Measurements from ENCODE around the gene METTL21A. TPM values are rescaled to one million over a fixed set of nuclear protein-coding genes. Genes with fewer than 3 reads are reported as not detected.
A peak's percentile ranks its signal among the peaks of the same experiment; 100 is the strongest.
"Not testable (repeated sequence)": the region's sequence is repeated elsewhere in the genome, so short reads cannot be mapped to it uniquely, and the experiment has no call there.

Gene METTL21A
- total RNA-seq (10 to 100 TPM; 29.6 to 29.9 TPM), polyA plus RNA-seq (10 to 100 TPM; 34.2 to 50.4 (median 39.4) TPM), total RNA-seq (16.7 to 40.5 (median 27.0) reads per million in 6 experiments)

DNA sequence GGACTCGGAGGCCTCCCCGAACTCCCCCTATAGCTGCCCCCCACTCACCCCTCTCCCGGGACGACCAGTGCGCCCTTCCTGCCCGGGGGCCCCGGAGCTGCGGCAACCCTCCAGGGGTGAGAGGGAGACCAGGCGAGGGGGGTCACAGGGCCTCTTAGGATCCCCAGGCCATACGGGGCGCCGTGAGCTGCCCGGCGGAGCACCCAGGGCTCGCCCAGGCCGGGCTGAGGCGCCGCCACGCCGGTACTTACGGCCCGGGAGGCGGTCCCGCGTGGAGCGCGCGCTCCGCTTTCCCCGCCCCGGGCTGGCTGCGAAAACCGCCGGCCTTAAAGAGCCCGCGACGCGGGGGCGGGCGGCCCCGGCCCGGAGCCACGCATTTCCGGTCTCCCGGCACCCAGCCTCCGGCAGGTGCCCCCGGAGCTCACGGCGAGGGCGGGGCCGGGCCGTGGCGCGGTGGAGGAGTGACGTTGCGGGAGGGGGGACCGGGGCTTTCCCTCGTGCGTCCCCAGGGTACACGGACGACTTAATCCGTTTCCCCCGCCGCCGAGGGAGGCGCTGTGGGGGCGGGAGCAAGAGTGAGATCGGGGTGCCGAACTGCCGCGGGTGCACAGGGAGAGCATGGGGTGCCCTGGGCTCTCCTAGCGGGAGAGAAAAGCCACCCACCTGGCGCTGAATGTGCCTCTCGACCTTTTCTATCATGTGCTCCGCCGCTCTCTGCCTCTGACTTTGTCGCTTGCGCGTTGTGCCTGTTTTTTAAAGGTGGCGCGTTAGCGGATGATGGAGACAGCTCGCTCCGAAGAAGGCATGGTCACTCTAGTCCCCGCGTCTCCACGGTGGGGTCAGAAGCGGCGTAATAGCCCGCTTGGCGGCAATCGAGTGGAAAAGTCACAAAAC lies at the start of gene METTL21A:
Gene METTL21A (minus strand): TSS at position 381 of the 894 bp plus-strand sequence. CDS start 1,019 bp downstream, outside the sequence.
- ATAC-seq = peak; percentile 73 to 79
- DNase-seq = peak; percentile 89 to 96 (median 94)
- H3K36me3 Mint-ChIP-seq = peaks cover 4 to 35% (median 10%) of the 10 kb centered on the region in 3 donors
- POLR2A ChIA-PET = interaction anchor here (0.6 to 6.0 kb wide), 25 partner anchors 11 to 860 kb away, joined by 3 to 115 read pairs (median 5); partner anchors contain the start of genes CCNYL1, CREB1, FASTKD2 and KLF7
- H3K9me3 Mint-ChIP-seq = no peaks in the 10 kb centered on the region
- H3K27me3 Mint-ChIP-seq = no peaks in the 10 kb centered on the region
- H3K4me3 Mint-ChIP-seq = peak within 1 kb of the TSS; percentile 83 to 96 (median 94)
- H3K4me1 Mint-ChIP-seq = peaks cover 19 to 50% (median 46%) of the 10 kb centered on the region in 4 donors
- H3K27ac Mint-ChIP-seq = peak within 1 kb of the TSS; percentile 23 to 98 (median 97)

DNA sequence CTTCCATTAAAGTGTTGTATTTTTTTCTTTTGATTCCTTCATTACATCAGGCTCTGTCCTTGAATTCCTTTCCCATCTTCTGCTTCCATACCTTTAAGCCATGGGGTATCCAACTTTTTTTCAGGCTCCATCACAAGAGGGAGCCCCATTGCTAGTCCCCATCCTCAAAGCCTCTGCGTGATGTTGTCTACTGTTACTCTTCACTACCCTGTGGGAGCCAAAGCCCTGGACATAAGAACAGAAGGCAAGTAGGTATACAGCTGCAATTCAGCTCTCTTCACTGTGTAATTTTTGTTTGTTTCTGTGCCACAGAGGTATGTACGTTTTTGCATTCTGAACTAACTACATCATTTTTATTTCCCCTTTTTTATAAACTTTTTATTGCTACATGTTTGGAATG lies 49.6 kb upstream of the METTL21A start:
- ATAC-seq (no peak), DNase-seq (no peak)
- Mint-ChIP-seq H3K27ac (no peak overlapping the region), H3K36me3 (peaks cover 0 to 3% (median 0%) of the 10 kb centered on the region in 3 donors), H3K9me3 (no peaks in the 10 kb centered on the region), H3K4me1 (no peaks in the 10 kb centered on the region), H3K27me3 (peaks cover 6 to 16% (median 12%) of the 10 kb centered on the region in 5 donors), H3K4me3 (no peak overlapping the region)
- POLR2A ChIA-PET = no interaction called here

DNA sequence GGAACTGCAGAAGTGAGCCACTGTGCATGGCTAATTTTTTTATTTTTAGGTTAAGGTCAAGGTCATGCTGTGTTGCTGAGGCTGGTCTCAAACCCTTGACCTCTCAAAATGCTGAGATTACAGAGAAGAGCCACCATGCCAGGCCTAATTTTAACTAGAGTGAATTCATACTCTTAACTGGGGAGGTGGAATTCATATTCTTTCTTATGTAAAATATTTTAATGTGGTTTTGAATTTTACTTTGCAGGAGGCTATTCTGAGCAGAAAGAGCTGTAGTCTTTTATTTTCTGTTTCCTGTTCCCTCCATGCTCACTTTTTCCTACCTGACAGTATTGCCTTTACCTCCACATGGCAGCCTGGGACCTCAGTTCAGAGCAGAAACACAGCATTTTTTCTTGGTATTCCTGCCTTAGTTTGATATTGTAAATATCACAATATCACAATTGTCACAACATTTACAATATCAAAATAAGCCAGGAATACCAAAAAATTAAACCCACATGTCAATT lies 49.1 kb upstream of the METTL21A start:
- H3K4me3 Mint-ChIP-seq = no peak overlapping the region

DNA sequence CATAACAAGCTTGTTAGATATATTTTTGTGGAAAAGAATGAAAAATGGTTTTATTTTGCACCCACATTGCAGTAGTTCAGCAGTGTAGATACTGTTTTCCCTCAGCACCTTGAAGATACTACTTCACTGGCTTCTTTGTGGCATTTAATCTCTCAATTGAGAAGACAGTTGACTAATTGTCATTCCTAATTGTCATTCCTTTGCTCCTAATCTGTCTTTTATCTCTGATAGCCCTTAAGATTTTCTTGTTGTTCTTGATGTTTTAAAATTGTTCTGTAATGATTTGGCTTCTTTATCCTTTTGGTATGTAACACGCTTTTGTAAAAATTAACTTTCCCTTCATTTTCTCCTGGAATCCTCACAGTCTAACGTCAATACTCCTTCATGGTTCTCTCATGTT lies 48.2 kb upstream of the METTL21A start:
- Mint-ChIP-seq H3K36me3 (peaks cover 0 to 3% (median 0%) of the 10 kb centered on the region in 3 donors), H3K9me3 (no peaks in the 10 kb centered on the region), H3K27ac (no peak overlapping the region), H3K27me3 (peaks cover 0 to 8% (median 2%) of the 10 kb centered on the region in 5 donors), H3K4me3 (no peak overlapping the region), H3K4me1 (peaks cover 0 to 3% (median 0%) of the 10 kb centered on the region in 4 donors)
- no peak for ATAC-seq
- DNase-seq = no peak
- POLR2A ChIA-PET = no interaction called here

More for the DNA sequence above, 49.1 kb upstream of the METTL21A start:
- Mint-ChIP-seq H3K27ac (no peak overlapping the region), H3K27me3 (peaks cover 2 to 11% (median 10%) of the 10 kb centered on the region in 5 donors), H3K36me3 (peaks cover 0 to 3% (median 0%) of the 10 kb centered on the region in 3 donors), H3K9me3 (no peaks in the 10 kb centered on the region), H3K4me1 (no peaks in the 10 kb centered on the region)
- no peak for DNase-seq
- POLR2A ChIA-PET = no interaction called here
- no peak for ATAC-seq

DNA sequence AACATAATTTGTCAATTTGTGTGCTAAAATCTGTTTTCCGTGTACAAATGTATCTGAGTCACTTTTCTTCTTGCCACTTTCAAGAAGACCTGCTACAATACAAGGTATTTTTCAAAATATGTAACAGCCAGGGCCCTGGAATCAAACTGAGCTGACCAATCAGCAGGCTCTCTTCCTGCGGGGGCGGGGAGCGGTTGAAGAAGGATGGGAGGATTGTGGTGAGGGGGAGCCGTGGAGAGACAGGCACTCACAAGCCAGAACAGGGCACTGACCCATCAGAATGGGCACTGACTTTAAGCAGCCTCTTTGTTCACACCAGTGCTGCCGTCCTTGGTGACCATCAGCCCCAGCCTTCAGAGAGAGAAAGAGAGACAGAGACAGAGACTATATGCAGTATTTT lies 45.7 kb upstream of the METTL21A start:
- POLR2A ChIA-PET = no interaction called here
- peaks cover 0 to 3% (median 0%) of the 10 kb centered on the region in 3 donors for H3K36me3 Mint-ChIP-seq
- no peak for DNase-seq
- H3K4me1 Mint-ChIP-seq = peaks cover 0 to 12% (median 0%) of the 10 kb centered on the region in 4 donors
- no peak for ATAC-seq
- H3K27ac Mint-ChIP-seq = no peak overlapping the region
- H3K9me3 Mint-ChIP-seq = no peaks in the 10 kb centered on the region
- H3K4me3 Mint-ChIP-seq = no peak overlapping the region
- no peaks in the 10 kb centered on the region for H3K27me3 Mint-ChIP-seq

DNA sequence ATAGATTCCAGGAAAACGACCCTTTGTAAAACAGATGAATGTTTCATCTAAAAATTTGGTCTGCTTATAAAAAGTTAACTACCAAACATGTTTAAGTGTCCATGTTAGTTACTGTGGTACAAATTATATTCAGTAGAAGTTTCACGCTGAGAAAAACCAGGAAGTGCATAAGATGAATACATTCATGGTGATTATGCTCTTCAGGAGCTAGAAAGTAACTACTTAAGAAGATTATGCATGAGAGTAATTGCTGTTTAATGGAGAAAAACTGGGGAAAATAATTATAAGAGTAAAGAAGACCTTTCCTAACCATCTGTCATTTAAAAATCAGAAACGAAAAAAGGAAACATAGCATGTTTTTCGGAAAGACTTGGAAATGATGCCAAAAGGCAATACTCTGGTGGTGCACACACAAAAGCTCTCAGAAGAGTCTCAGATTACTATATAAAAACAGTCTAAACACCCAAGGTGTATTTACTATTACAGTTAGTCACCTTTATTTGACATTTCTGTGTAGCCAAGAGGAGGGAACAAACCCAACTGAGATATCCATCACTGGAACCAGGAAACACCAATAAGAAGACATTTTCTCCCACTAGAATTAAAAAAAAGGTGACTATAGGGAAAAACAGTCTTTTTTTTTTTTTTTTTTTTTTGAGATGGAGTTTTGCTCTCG lies 38.8 kb upstream of the METTL21A start:
- ATAC-seq (no peak), DNase-seq (no peak)
- POLR2A ChIA-PET = interaction anchor here (0.7 kb wide), 1 partner anchor 116 kb away, joined by 6 read pairs; no protein-coding TSS in a partner anchor
- H3K4me3 Mint-ChIP-seq = no peak overlapping the region
- no peaks in the 10 kb centered on the region for H3K27me3 Mint-ChIP-seq
- H3K9me3 Mint-ChIP-seq = no peaks in the 10 kb centered on the region
- H3K27ac Mint-ChIP-seq = no peak overlapping the region
- no peaks in the 10 kb centered on the region for H3K36me3 Mint-ChIP-seq
- peaks cover 0 to 28% (median 0%) of the 10 kb centered on the region in 4 donors for H3K4me1 Mint-ChIP-seq

DNA sequence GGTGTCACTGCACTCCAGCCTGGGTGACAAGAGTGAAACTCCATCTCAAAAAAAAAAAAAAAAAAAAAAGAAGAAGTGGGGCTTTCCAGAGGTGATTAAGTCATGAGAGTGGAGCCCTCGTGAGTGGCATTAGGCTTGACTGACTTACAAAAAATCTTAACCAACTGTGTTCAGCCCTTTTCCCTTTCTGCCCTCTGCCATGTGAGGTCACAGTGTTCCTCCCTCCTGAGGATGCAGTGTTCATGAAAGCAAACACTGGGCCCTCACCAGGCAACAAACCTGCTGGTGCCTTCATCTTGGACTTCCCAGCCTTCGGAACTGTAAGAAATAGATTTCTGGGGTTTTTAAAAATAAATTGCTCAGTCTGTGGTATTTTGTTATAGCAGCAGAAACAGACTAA lies 37.0 kb upstream of the METTL21A start:
- no peaks in the 10 kb centered on the region for H3K36me3 Mint-ChIP-seq
- H3K4me1 Mint-ChIP-seq = peaks cover 0 to 25% (median 0%) of the 10 kb centered on the region in 4 donors
- ATAC-seq (peak in 1 of 2 donors; percentile 46), DNase-seq (peak in 1 of 10 donors; percentile 15)
- H3K27ac Mint-ChIP-seq = peak overlapping the region in 3 of 10 donors; percentile 62 to 83 (median 67)
- no peaks in the 10 kb centered on the region for H3K9me3 Mint-ChIP-seq
- peak overlapping the region in 1 of 10 donors; percentile 55 for H3K4me3 Mint-ChIP-seq
- H3K27me3 Mint-ChIP-seq = no peaks in the 10 kb centered on the region
- POLR2A ChIA-PET = no interaction called here

DNA sequence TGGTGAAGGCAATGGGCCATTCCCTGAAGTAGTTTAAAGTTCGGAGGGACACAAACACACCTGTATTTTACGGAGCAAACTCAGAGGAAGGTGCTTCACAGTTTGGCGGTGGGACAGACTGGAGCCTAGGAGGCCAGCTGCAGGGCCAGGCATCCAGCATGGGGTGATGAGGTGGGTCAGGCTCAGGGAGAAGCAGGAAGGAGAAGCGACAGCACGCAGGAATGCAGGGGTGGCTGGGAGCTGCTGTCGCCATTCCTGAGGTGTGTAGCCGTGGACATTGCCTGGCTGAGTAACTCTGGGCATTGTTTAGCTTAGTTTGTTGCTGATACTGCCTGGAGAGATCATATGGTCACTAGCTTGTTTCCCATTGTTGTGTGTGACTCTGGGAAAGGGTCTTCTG lies 35.8 kb upstream of the METTL21A start:
- Mint-ChIP-seq H3K4me1 (peaks cover 0 to 19% (median 0%) of the 10 kb centered on the region in 4 donors), H3K4me3 (no peak overlapping the region), H3K27ac (no peak overlapping the region), H3K27me3 (no peaks in the 10 kb centered on the region), H3K36me3 (no peaks in the 10 kb centered on the region), H3K9me3 (no peaks in the 10 kb centered on the region)
- POLR2A ChIA-PET = no interaction called here
- ATAC-seq (no peak), DNase-seq (no peak)

DNA sequence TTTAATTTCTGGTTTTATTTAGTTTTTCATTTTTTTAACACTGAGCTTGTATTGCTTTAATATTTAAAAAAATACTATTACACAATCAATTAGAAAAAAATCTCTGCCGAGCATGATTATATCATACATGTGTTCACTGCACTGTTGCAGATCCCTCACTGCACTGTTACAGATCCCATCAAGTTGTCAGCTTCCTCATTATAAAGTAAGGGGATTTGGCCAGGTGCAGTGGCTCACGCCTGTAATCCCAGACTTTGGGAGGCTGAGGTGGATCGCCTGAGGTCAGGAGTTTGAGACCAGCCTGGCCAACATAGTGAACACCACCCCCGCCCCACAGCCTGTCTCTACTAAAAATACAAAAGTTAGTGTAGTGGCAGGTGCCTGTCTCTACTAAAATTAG lies 33.0 kb upstream of the METTL21A start:
- Mint-ChIP-seq H3K27ac (no peak overlapping the region), H3K36me3 (no peaks in the 10 kb centered on the region), H3K4me3 (no peak overlapping the region), H3K9me3 (no peaks in the 10 kb centered on the region), H3K4me1 (peaks cover 0 to 10% (median 0%) of the 10 kb centered on the region in 4 donors), H3K27me3 (no peaks in the 10 kb centered on the region)
- POLR2A ChIA-PET = no interaction called here
- no peak for DNase-seq
- no peak for ATAC-seq

DNA sequence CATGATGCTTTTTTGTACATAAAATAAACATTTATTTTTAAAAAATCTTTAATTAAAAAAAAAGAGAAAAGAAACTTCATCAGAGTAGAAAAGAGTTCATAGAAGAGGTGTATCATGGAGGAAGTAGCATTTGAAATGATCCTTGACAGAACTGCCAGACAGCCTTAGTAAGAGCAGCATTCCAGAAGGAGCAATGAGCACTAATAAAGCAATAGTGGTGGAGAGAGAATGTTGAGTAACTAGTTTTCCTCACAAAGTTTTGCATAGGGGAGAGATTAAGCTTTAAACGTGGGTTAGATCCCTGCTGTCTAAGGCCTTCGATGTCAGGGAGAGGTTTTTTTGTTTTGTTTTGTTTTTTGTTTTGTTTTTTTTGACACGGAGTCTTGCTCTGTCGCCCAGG lies 29.8 kb upstream of the METTL21A start:
- Mint-ChIP-seq H3K9me3 (no peaks in the 10 kb centered on the region), H3K27ac (no peak overlapping the region), H3K4me3 (no peak overlapping the region), H3K36me3 (no peaks in the 10 kb centered on the region), H3K27me3 (no peaks in the 10 kb centered on the region), H3K4me1 (no peaks in the 10 kb centered on the region)
- POLR2A ChIA-PET = no interaction called here
- ATAC-seq (no peak), DNase-seq (no peak)

DNA sequence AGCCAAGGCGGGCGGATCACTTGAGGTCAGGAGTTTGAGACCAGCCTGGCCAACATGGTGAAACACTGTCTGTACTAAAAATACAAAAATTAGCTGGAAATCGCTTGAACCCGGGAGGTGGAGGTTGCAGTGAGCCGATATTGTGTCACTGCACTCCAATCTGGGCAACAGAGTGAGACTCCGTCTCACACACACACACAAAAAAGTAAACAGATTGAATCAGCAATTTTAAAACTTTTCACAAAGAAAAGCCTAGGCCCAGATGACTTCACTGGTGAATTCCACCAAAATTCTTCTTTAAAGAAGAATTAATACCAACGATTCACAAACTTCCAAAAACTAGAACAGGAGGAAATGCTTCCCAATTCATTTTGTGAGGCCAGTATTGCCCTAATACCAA lies 21.4 kb upstream of the METTL21A start:
- H3K36me3 Mint-ChIP-seq, H3K4me1 Mint-ChIP-seq, ATAC-seq, DNase-seq, H3K4me3 Mint-ChIP-seq, H3K9me3 Mint-ChIP-seq, H3K27me3 Mint-ChIP-seq: not testable (repeated sequence)
- H3K27ac Mint-ChIP-seq = peak overlapping the region in 1 of 10 donors; percentile 17
- POLR2A ChIA-PET = interaction anchor here (0.6 kb wide), 1 partner anchor 61 kb away, joined by 3 read pairs; no protein-coding TSS in a partner anchor

DNA sequence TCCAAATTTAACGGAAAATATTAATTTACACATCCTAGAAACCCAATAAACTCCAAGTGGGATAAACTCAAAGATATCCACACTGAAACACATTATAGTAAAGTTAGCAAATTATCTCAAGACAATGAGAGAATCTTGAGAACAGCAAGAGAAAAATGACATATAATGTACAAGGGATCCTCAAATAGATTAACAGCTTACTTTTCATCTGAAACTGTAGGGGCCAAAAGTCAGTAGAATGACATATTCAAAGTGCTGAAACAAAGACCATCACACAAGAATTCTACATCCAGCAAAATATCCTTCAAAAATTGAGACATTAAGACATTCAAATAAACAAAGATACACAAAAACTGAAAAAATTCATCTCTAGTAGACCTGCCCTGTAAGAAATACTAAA lies 18.7 kb upstream of the METTL21A start:
- DNase-seq (no peak), ATAC-seq (no peak)
- Mint-ChIP-seq H3K9me3 (peaks cover 0 to 14% (median 3%) of the 10 kb centered on the region in 9 donors), H3K27me3 (peaks cover 0 to 5% (median 2%) of the 10 kb centered on the region in 5 donors), H3K4me3 (no peak overlapping the region), H3K27ac (no peak overlapping the region), H3K36me3 (peaks cover 0 to 10% (median 0%) of the 10 kb centered on the region in 3 donors), H3K4me1 (no peaks in the 10 kb centered on the region)
- POLR2A ChIA-PET = no interaction called here
